Occipital lobe (tissue), 2 donors: ENCODE results near the gene MIB1. TPM values are rescaled to one million over a fixed set of nuclear protein-coding genes. Genes with fewer than 3 reads are reported as not detected.
"Not testable (repeated sequence)": the region's sequence is repeated elsewhere in the genome, so short reads cannot be mapped to it uniquely, and the experiment has no call there.

Experiments used
- DNase-seq: peaks from one replicate; lab custom pipeline; 2025; lab: John Stamatoyannopoulos, UW
- total RNA-seq: library from RNA; depleted of rRNA; stranded (reverse); fragments of >200 nt; gene quantifications from one replicate; pipeline ENCODE4 v1.2.3, GENCODE V29; 2014

MIB1 gene
- total RNA-seq, 1 donor from 2014 or later = 99.2 TPM

- DNase-seq = no peak
Measured at GRCh38 chr18:21743166-21743832, 2.7 kb downstream of the MIB1 start.

GRCh38 chr18:21745231-21745630 lies 4.6 kb downstream of the MIB1 start:
- no peak for DNase-seq

GRCh38 chr18:21747268-21747667 lies 6.7 kb downstream of the MIB1 start:
- DNase-seq = no peak

- DNase-seq = no peak
Measured at GRCh38 chr18:21747764-21748693, 7.4 kb downstream of the MIB1 start.

- DNase-seq = no peak
Measured at GRCh38 chr18:21757833-21758232, 17.2 kb downstream of the MIB1 start.

GRCh38 chr18:21759836-21760235 lies 19.2 kb downstream of the MIB1 start:
- DNase-seq = no peak

GRCh38 chr18:21760321-21760720 lies 19.7 kb downstream of the MIB1 start:
- DNase-seq = no peak

GRCh38 chr18:21761471-21762115 lies 21.0 kb downstream of the MIB1 start:
- no peak for DNase-seq

- no peak for DNase-seq
Measured at GRCh38 chr18:21762181-21762772, 21.7 kb downstream of the MIB1 start.

GRCh38 chr18:21763846-21764646 lies 23.5 kb downstream of the MIB1 start:
- DNase-seq = no peak

- no peak for DNase-seq
Measured at GRCh38 chr18:21769206-21769605, 28.6 kb downstream of the MIB1 start.

- DNase-seq = no peak
Measured at GRCh38 chr18:21774722-21775121, 34.1 kb downstream of the MIB1 start.

GRCh38 chr18:21777814-21778213 lies 37.2 kb downstream of the MIB1 start:
- DNase-seq = no peak

GRCh38 chr18:21786526-21786925 lies 45.9 kb downstream of the MIB1 start:
- DNase-seq = no peak

- DNase-seq = not testable (repeated sequence)
Measured at GRCh38 chr18:21796089-21796488, 55.5 kb downstream of the MIB1 start.

GRCh38 chr18:21798126-21798525 lies 57.5 kb downstream of the MIB1 start:
- no peak for DNase-seq

- no peak for DNase-seq
Measured at GRCh38 chr18:21799721-21800120, 59.1 kb downstream of the MIB1 start.

- DNase-seq = no peak
Measured at GRCh38 chr18:21803495-21803894, 62.9 kb downstream of the MIB1 start.

- DNase-seq = no peak
Measured at GRCh38 chr18:21805771-21806366, 65.3 kb downstream of the MIB1 start.

- no peak for DNase-seq
Measured at GRCh38 chr18:21808185-21808584, 67.6 kb downstream of the MIB1 start.

GRCh38 chr18:21809725-21810124 lies 69.1 kb downstream of the MIB1 start:
- DNase-seq = no peak
